Fibroblast of the aortic adventitia (primary cell): ENCODE results near the gene SCNN1A. TPM values are rescaled to one million over a fixed set of nuclear protein-coding genes. Genes with fewer than 3 reads are reported as not detected.

ENCODE experiments used
- DNase-seq: peaks from one replicate; pipeline ENCODE4 v3.0.0-alpha.2; 2010; ENCODE audit warnings: low read depth
- H3K4me3 ChIP-seq: 2 replicates; pipeline ENCODE4 v1.5.1; 2011; ENCODE audit warnings: low read depth, mild to moderate bottlenecking, control low read depth, low read length, moderate library complexity
- total RNA-seq: library from RNA; depleted of rRNA; stranded (reverse); fragments of >200 nt; gene quantifications from 2 replicates; pipeline ENCODE4 v1.2.3, GENCODE V29; 2012; ENCODE audit warnings: low replicate concordance
- TF ChIP-seq, protein P1 (sequence below): IDR thresholded peaks from 2 replicates; pipeline ENCODE4 v1.5.1; 2011; ENCODE audit warnings: mild to moderate bottlenecking, low read length, control low read depth, inconsistent platforms; ENCODE audit not compliant: insufficient read depth

The SCNN1A gene
- total RNA-seq, 1 donor: under 0.01 TPM

DNA sequence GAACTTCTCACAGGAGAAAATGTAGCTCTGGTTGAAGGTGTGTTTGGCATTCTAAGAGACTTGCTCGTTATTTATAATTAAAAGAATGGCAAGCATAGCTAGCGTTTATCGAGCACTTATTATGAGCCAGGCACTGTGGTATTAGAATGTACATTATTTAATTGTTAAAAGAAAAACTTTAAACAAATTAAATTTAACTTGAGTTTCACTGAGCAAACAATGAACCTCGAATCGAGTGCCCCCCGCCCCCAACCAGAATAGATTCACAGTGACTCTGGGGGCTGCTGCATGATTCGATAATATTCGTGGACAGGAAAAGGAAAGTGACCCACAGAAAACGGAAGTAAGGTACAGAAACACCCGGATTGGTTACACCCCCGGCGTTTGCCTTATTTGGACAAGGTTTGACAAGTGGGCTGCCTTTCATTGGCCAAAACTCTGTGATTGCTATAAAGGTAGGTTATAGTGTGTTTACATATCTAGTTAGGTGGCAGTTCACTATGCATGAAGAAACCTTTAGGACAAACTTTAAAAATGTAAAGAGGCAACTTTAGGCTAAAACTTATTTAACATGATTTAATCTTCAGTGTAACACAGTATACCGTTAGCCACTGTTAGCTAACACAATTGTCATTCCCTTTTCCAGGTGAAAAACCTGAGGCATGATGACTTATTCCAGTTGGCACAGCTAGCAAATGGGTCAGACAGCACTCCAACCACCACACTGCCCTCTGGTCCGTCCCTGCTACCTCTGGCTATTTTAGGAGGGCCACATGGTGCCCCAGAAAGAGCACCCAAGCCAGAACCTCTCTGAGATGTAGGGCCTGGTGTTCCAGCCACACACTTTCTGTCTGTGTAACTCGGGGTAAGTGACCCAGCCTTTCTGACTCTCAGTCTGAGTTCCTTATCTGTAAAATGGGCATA is 7.1 kb downstream of the SCNN1A start:
- DNase-seq: no peak
- TF ChIP-seq, protein P1, sequence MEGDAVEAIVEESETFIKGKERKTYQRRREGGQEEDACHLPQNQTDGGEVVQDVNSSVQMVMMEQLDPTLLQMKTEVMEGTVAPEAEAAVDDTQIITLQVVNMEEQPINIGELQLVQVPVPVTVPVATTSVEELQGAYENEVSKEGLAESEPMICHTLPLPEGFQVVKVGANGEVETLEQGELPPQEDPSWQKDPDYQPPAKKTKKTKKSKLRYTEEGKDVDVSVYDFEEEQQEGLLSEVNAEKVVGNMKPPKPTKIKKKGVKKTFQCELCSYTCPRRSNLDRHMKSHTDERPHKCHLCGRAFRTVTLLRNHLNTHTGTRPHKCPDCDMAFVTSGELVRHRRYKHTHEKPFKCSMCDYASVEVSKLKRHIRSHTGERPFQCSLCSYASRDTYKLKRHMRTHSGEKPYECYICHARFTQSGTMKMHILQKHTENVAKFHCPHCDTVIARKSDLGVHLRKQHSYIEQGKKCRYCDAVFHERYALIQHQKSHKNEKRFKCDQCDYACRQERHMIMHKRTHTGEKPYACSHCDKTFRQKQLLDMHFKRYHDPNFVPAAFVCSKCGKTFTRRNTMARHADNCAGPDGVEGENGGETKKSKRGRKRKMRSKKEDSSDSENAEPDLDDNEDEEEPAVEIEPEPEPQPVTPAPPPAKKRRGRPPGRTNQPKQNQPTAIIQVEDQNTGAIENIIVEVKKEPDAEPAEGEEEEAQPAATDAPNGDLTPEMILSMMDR: no peak
- no peak overlapping the region for H3K4me3 ChIP-seq

DNA sequence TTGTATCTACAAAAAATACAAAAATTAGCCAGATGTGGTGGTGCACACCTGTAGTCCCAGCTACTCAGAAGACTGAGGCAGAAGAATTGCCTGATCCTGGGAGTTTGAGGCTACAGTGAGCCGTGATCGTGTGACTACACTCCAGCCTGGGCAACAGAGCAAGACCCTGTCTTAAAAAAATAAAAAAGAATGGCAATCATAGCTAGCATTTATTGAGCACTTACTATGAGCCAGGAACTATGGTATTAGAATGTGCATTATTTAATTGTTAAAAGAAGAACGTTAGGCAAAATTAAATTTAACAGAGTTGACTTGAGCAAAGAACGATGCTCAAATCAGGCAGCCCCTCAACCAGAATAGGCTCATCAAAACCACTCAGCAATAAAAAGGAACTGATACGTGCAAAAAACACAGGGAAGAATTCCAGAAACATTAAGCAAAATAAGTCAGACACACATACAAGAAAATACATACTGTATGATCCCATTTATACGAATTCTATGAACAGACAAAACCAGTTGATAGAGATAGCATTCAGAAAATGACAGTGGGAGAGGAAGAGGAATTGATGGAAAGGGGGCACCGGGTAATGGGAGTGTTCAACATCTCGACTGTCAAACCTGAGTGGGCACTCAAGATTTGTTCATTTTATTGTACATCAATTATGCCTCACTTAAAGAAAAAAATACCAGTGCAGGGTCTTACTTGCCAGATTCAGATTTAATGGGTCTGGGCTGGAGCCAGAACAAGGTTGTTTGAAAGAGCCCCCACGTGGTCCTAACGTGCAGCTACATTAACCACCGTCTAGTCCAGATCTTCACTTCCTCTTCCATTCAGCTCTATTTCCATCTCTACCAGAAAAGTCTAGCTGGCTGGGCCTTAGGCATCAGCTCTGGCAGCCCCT is 8.0 kb downstream of the SCNN1A start:
- TF ChIP-seq, protein P1: peak; percentile 24
- no peak overlapping the region for H3K4me3 ChIP-seq
- peak; percentile 52 for DNase-seq

DNA sequence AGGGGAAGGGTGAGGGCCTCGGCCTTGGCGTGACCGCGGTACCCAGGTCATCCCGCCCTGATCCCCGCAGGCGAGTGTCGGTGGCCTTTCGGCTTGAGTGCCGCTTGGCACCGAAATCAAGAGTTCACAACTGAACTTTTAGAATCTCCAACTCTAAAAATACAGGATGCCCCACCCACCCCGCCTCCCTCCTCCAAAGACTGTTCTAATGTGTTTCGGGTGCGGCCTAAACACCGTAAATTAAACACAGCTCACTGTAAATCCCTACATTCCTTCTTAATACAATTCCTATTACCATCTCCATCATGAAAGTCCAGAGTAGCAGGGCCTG is 11.4 kb downstream of the SCNN1A start:
- no peak for DNase-seq
- TF ChIP-seq, protein P1: no peak
- H3K4me3 ChIP-seq: peak overlapping the region; percentile 18

DNA sequence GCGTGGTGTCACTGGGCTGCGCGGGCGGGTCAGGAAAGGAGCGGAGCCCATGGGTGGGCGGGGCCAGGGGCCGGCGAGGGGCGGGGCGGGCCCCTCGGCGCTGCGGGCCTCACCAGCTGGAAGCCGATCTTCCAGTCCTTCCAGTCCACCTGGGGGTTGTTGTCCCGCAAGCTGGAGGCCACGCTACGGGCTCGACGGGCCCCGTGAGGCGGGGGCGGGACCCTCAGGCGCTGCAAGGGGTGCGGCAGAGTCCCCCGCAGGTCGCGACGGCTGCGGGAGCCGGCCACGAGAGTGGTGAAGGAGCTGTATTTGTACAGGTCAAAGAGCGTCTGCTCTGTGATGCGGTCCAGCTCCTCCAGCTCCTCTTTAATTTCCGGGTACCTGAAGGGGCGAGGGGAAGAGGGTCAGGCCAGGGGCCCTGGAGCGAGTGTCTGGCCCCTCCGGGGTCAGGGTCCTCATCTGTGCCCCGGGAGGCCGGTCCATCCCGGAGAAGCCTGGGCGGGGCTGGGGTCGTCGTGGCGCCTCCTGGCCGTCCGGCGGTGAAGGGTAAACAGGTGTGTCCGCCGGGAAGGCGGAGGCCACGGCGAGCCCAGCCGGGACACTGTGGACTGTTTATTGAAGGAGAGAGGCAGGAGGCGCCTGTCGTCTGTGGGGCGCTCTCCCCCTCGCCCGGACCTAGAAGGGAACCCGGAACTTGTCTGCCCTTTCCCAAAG is 11.9 kb downstream of the SCNN1A start:
- TF ChIP-seq, protein P1: no peak
- H3K4me3 ChIP-seq: peak overlapping the region; percentile 63
- DNase-seq: no peak

DNA sequence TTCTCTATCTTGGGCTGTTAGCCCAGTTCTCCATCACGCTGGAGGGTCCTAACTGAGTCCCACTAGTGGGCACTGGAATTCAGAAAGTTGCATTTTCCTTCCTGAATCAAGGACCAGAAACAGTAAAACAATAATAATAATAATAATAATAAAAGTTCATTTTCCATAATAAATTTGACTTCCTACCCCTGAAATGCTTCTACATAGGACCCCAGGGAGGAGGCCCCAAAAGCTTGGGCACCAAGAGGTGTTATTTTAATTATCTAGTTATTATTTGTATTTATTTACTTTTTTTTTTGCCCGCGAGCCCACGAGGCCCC is 12.4 kb downstream of the SCNN1A start:
- TF ChIP-seq, protein P1: no peak
- DNase-seq: no peak
- H3K4me3 ChIP-seq: no peak overlapping the region

DNA sequence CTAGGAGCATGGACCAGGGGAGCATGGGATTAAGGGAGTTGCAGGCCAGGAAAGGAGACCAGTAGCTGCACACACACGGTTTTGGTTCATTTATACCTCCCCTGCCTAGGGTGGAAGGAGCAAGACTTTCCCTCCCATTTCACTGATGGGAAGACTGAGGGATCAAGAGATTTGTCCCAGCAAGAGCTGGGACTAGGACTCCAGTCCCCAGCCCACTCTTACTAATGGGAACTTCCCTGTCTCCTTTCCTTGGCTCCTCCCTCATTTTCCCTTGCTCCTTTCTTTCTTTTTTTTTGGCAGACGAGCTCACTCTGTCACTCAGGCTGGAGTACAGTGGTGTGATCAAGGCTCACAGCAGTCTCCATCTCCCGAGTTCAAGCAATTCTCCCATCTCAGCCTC is 13.0 kb downstream of the SCNN1A start:
- no peak for DNase-seq
- H3K4me3 ChIP-seq: no peak overlapping the region
- TF ChIP-seq, protein P1: no peak
